DND-41 (cell line): ENCODE measurements around the gene TSPYL1.

Source experiments
- EZH2 ChIP-seq: IDR thresholded peaks from 3 replicates; pipeline ENCODE4 v1.6.1; 2012; ENCODE audit warnings: borderline replicate concordance, low read depth, mild to moderate bottlenecking, moderate library complexity, low read length, inconsistent platforms; ENCODE audit not compliant: severe bottlenecking
- TF ChIP-seq, protein P1 (sequence below): IDR thresholded peaks from 2 replicates; pipeline ENCODE4 v1.5.1; 2012; ENCODE audit warnings: borderline replicate concordance, low read length, moderate library complexity, mild to moderate bottlenecking; ENCODE audit not compliant: poor library complexity, severe bottlenecking; ENCODE audit errors: extremely low read depth

DNA sequence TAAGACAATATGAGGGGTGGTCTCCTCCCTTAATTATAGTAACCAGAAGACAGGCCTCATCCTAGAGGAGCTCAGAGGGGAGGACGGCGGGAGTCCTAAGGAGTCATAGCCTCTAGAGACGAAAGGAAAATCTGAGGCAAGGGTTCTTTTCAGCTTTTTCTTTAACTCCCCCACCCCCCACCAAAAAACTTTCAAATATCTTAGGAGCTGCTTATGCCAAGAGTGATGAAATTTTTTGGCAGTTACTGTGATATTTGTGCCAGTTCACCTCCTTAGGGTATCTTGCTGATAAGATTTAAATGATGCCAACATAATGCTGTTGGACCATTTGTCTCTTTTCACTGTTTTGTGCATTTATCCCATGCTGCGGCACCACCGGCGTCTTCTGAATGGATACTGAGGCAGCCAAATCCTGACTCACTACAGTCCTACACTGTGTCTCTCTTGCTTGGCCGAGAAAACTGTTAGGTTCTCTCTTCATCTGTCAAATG, 46.5 kb upstream of the TSPYL1 start:
- TF ChIP-seq, protein P1, sequence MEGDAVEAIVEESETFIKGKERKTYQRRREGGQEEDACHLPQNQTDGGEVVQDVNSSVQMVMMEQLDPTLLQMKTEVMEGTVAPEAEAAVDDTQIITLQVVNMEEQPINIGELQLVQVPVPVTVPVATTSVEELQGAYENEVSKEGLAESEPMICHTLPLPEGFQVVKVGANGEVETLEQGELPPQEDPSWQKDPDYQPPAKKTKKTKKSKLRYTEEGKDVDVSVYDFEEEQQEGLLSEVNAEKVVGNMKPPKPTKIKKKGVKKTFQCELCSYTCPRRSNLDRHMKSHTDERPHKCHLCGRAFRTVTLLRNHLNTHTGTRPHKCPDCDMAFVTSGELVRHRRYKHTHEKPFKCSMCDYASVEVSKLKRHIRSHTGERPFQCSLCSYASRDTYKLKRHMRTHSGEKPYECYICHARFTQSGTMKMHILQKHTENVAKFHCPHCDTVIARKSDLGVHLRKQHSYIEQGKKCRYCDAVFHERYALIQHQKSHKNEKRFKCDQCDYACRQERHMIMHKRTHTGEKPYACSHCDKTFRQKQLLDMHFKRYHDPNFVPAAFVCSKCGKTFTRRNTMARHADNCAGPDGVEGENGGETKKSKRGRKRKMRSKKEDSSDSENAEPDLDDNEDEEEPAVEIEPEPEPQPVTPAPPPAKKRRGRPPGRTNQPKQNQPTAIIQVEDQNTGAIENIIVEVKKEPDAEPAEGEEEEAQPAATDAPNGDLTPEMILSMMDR: no peak
- no peak for TF ChIP-seq EZH2
